Muscle of back (tissue), 11 donors: ENCODE results near the gene ARHGEF16. TPM values are rescaled to one million over a fixed set of nuclear protein-coding genes. Genes with fewer than 3 reads are reported as not detected.
A peak's percentile ranks its signal among the peaks of the same experiment; 100 is the strongest.

Experiments
- DNase-seq, 3 donors: peaks; one replicate each; pipeline versions ENCODE4 v3.0.0 to v3.0.0-alpha.2; 2013
- polyA plus RNA-seq, 10 donors: library from polyadenylated mRNA; unstranded; fragments of 120-200 nt; gene quantifications; one replicate each; pipeline ENCODE4 v1.2.1, GENCODE V29; 2013; ENCODE audit not compliant: insufficient read length in 10 of 10

The ARHGEF16 gene
- polyA plus RNA-seq, 10 donors, result 0.23 to 1.5 (median 0.45) TPM

DNA sequence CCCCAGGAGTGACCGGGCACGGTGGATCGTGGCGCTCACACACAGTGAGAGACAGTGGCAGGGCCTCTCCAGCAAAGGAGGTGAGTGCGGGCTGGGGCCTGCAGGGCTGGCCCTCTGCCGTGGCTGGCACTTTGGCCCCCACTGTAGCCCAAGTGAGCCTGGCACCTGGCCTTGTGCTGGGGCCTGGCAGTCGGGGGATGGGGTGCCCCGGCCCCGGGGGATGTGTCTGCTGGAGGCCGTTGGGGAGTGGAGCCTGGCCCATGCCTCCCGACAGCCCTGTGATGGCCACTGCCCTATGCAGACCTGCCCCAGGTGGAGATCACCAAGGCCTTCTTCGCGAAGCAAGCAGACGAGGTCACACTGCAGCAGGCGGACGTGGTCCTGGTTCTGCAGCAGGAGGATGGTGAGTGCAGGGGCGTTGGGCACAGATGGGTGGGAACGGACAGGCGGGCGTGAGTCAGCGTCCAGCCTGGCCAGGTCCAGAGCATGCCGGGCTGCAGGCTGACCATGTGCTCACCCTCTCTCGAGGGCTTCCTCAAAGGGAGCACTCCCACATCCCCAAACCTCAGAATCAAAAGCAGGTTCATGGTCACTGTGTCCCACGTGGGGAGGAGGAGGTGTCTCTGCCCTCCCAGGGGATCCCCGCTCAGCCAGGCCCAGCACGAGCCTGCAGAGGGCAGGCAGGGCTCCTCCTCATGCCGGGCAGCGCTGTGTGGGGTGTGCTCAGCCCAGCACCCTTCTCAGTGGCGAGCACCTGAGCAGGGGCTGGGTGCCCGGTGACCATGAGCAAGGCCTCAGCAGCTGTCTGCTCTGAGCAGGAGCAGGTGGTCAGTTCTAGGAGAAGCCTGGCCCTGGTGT is 25.3 kb downstream of the ARHGEF16 start:
- DNase-seq, result no peak

GRCh38 chr1:3480369-3480719 is 25.9 kb downstream of the ARHGEF16 start:
- DNase-seq, result no peak

GRCh38 chr1:3481046-3481445 is 26.6 kb downstream of the ARHGEF16 start:
- no peak for DNase-seq

DNA sequence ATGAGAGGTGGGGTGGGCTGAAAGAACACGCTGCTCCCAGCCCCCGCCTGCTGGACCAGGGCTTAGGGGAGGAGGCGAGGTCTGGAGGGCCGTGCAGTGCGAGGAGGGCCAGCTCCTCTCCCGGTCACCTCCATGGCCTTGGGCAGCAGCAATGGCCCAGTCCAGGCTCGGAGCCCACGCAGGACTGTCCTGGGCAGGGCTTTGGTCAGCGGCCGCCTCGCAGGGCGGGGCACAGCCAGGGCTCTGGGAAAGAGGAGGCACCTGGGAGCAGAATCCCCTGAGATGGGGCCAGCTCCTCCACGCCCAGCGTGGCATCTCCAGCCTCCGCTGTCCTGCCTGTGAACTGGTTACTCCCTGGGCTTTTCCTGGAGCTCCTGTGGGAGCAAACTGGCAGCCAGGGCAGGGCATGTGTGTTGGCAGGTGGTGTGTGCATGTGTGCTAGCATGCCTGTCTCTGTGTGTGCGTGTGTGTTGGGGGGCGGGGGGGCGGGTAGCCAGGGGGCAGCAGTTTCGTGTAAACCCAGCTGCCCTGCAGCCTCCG is 27.4 kb downstream of the ARHGEF16 start:
- no peak for DNase-seq

- DNase-seq, result no peak
Measured at GRCh38 chr1:3482378-3482849, 27.9 kb downstream of the ARHGEF16 start.

DNA sequence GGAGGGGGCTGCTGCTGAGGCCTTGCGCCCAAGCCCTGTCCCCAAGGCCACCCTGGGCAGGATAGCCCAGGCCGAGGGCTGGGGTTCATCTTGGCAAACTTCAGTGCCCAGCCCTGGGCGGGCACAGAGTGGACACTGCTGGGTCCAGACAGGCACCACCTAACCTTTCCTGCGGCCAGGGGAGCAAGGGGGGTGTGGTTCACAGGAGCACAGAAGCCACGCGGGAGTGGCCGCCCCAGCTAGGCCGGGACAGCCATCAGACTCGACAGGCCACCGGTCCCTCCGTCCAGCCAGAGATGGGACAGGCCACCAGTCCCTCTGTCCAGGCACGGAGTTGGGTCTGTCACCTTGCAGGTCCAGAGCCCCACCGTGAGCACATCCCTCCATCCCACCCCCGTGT is 28.9 kb downstream of the ARHGEF16 start:
- DNase-seq, result no peak

DNA sequence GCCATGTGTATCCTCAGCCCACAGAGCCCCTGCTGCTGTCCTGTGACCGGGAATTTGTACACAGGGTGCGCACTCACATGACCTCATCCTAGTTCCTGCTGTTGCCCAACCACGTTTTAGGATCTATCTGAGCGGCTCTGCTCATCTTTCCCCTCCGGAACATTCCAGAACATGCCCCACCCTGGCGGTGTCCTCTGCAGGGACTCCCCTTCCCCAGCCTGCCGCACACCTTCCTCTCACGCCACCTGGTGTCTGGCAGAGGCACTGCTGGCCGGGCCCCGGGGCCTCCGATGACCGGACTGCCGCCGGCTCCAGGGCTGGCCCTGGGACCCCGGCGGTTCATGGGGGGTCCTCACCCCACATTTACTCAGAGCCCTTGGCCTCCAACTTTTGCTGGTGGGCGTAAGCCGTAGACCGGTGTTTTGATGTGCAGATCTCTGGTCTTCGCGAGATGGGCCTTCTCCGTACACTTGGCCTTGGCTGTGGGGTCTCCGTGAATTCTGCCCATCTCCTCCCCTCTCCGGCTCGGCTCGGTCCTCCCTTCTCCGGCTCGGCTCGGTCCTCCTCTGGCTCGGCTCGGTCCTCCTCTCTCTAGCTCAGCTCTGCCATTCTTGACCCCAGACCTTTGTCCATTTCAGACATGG is 29.5 kb downstream of the ARHGEF16 start:
- no peak for DNase-seq

GRCh38 chr1:3485016-3485415 is 30.6 kb downstream of the ARHGEF16 start:
- no peak for DNase-seq

DNA sequence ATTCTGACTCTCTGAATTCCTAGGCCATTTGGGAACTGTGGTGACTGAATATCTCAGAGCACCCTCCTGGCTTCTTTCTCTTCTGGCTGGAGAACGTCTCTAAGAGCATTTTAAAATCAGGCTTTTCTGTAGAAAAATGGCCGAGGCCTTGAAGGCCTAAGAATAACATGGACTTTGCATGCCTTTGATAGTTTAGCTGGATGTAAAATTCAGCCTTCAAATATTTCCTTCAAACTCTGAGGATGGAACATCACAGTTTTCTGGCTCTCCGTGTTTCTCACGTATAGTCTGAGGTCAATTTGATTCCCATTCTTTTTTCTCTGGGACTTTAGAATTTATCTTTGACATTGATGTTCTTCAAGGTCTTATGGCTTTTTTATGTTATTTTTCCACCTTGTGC is 34.0 kb downstream of the ARHGEF16 start:
- DNase-seq, result no peak

DNA sequence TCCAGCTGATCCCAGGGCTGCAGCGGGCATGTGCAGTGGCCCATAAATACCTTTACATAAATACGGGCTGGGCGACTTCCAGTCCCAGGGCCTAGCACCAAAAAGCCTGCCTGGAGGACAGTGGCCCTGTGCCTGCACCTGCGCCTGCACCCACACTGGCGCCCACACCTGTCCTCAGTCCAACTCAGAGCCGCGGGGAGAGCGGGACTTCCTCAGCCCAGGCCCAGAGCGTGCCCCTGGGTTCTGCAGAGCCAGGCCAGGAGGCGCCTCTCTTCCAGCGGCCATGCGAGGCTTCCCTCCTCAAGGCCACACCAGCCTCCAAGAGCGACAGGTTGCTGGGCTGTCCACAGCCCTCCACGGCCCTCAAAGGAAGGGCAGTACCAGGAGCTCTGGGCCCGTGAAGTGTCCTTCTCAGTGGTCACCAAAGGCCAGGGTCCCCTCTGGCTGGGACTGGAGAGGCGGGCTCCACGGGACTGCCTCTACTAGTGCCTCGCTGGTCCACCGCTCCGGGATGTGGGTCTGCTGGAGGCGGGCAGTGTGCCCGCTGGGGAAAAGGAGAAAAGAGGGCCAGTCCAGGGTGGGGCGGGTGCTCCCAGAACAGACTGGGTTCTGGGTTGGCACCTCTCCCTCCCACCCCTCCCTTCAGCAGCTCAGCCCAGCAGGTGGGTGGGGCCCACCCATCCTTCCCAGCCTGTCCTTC is 35.7 kb downstream of the ARHGEF16 start:
- DNase-seq, result no peak

DNA sequence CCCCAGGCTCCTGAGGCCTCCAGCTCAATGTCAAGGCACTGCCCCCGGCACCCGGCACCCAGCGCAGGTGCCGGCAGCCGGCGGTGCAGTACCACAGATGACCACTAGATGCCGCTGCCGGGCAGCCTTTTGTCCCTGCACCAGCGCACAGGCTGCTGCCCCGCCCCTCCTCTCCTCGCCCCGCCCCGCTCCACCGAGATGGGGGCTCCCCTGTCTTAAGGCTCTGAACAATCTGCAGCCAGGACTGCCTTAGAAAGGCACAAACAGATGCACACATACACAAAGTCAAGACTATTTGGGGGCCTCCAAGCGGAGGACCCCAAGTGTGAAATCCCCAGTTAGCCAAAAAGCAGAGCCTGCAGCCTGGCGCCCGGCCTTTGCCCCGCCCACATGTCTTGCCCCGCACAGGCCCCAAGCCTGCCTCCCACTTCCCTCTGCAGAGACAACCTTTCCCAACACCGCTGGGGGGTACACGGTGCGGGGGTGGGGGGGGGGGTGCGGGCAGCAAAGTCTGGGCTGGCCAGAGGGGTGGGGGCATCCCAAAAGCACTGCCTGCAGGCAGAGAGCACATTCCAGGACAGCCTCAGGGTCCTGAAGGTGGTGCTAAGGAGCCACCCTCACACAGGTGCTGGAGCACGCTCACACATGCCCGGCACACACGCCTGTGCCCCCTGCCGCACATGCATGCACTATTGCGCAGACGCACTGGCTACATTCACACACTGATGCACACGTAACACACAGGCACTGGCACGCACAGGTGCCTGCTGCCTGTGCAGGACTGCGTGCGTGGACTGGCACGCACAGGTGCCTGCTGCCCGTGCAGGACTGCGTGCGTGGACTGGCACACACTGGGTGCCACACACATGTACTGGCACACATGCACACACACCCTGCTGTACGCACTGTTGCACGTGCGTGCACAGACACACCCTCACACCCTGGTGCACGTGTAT is 37.1 kb downstream of the ARHGEF16 start:
- peak; percentile 39 to 83 (median 61) for DNase-seq

GRCh38 chr1:3492545-3493246 is 38.2 kb downstream of the ARHGEF16 start:
- no peak for DNase-seq

GRCh38 chr1:3494321-3495308 is 40.1 kb downstream of the ARHGEF16 start:
- DNase-seq, result no peak

- no peak for DNase-seq
Measured at GRCh38 chr1:3495776-3496745, 41.6 kb downstream of the ARHGEF16 start.

DNA sequence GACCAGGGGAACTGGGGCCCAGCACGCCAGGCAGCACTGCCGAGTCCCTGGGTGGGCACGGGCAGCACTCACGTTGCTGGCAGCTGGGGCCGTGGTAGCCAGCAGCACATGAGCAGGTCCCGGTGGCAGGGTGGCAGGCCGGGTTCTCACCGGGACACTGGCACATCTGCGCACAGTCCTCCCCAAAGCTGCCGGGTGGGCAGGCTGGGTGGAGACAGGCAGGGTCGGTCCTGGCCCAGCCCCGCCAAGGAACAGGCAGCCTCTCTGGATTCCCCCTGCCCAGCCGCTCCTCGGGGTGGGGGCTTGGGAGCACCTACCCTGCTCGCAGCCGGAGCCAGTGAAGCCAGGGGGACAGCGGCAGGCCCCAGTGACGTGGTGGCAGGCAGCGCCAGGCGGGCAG is 42.5 kb downstream of the ARHGEF16 start:
- DNase-seq, result no peak

DNA sequence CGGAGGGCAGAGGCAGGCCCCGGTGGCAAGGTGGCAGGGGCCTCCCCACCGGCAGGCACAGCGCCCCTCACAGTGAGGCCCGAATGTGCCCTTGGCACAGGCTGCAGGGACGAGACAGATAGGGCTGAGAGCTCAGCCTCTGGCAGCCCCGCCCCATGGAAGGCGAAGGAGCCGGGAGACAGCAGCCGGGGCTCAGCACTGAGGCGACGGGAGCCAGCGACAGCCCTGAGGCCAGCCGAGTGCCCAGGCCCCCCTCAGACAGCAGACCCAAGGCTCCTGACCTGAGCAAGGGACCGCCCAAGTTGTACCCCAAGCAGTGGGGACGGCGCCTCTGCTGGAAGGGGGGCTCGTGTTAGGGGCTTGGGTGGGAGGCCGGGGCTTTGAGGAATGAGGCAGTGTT is 43.1 kb downstream of the ARHGEF16 start:
- no peak for DNase-seq

GRCh38 chr1:3498246-3498930 is 43.9 kb downstream of the ARHGEF16 start:
- DNase-seq, result no peak
